MM.1S (cell line): ENCODE data around the gene MROH2A.

ENCODE experiments used
- DNase-seq: peaks from one replicate; pipeline ENCODE4 v3.0.0-alpha.2; 2015
- H2AFZ ChIP-seq: fragments of 300-600 bp; sonication (generic); 2 replicates; pipeline ENCODE4 v1.6.0; 2016; ENCODE audit warnings: antibody characterized with exemption, low read length
- H3F3A ChIP-seq: fragments of 300-600 bp; sonication (generic); 2 replicates; pipeline ENCODE4 v1.6.1; 2016; ENCODE audit warnings: mild to moderate bottlenecking, antibody characterized with exemption, low read length, moderate library complexity, mixed read lengths; ENCODE audit not compliant: insufficient read depth
- H3K27ac ChIP-seq: fragments of 300-600 bp; sonication (generic); 2 replicates; pipeline ENCODE4 v1.5.1; 2016; ENCODE audit warnings: mild to moderate bottlenecking, low read length
- H3K27me3 ChIP-seq: fragments of 300-600 bp; sonication (generic); replicated peaks from 2 replicates; pipeline ENCODE4 v1.6.0; 2016; ENCODE audit warnings: low read length; ENCODE audit not compliant: insufficient read depth
- H3K36me3 ChIP-seq: fragments of 300-600 bp; sonication (generic); replicated peaks from 2 replicates; pipeline ENCODE4 v1.6.1; 2016; ENCODE audit warnings: mild to moderate bottlenecking, low read length, mixed read lengths; ENCODE audit not compliant: insufficient read depth
- H3K4me1 ChIP-seq: fragments of 300-600 bp; sonication (generic); 2 replicates; pipeline ENCODE4 v1.6.1; 2016; ENCODE audit warnings: low read length, mixed read lengths
- H3K4me2 ChIP-seq: fragments of 300-600 bp; sonication (generic); 2 replicates; pipeline ENCODE4 v1.6.0; 2016; ENCODE audit warnings: low read depth, low read length
- H3K4me3 ChIP-seq: fragments of 300-600 bp; sonication (generic); 2 replicates; pipeline ENCODE4 v1.5.1; 2016; ENCODE audit warnings: low read length, mixed read lengths
- H3K79me2 ChIP-seq: fragments of 300-600 bp; sonication (generic); 2 replicates; pipeline ENCODE4 v1.6.1; 2016; ENCODE audit warnings: mixed run types, low read length, mixed read lengths
- H3K9ac ChIP-seq: fragments of 300-600 bp; sonication (generic); 2 replicates; pipeline ENCODE4 v1.6.1; 2016; ENCODE audit warnings: low read length, mixed read lengths
- H3K9me2 ChIP-seq: fragments of 300-600 bp; sonication (generic); replicated peaks from 2 replicates; pipeline ENCODE4 v1.6.1; 2016; ENCODE audit warnings: mild to moderate bottlenecking, low read length, mixed read lengths; ENCODE audit not compliant: insufficient read depth
- H3K9me3 ChIP-seq: fragments of 300-600 bp; sonication (generic); replicated peaks from 2 replicates; pipeline ENCODE4 v1.6.1; 2016; ENCODE audit warnings: mild to moderate bottlenecking, low read length, mixed read lengths; ENCODE audit not compliant: insufficient read depth
- H4K20me1 ChIP-seq: fragments of 300-600 bp; sonication (generic); 2 replicates; pipeline ENCODE4 v1.6.1; 2016; ENCODE audit warnings: mild to moderate bottlenecking, low read length, moderate library complexity, mixed read lengths; ENCODE audit not compliant: insufficient read depth
- CTCF ChIP-seq: fragments of 300-600 bp; sonication (generic); IDR thresholded peaks from 2 replicates; pipeline ENCODE4 v1.5.1; 2016; ENCODE audit warnings: antibody characterized with exemption, low read length, mixed read lengths
- EZH2 ChIP-seq: fragments of 300-600 bp; sonication (generic); optimal IDR thresholded peaks from 2 replicates; pipeline ENCODE3; 2017; ENCODE audit warnings: low read depth, mild to moderate bottlenecking, antibody characterized with exemption, low read length, mixed read lengths
- EZH2phosphoT487 ChIP-seq: fragments of 300-600 bp; sonication (generic); IDR thresholded peaks from 2 replicates; pipeline ENCODE4 v1.6.1; 2018; ENCODE audit warnings: antibody characterized with exemption, low read length

MROH2A gene

GRCh38 chr2:233857511-233858141 is 79.5 kb downstream of the MROH2A start:
- TF ChIP-seq EZH2 (no peak), EZH2phosphoT487 (no peak), CTCF (peak; percentile 74)
- Histone ChIP-seq H3F3A (no peaks in the 10 kb centered on the region), H3K36me3 (0 out of 2 replicates have a peak, but pooled peaks cover 2% of the 10 kb centered on the region), H3K27ac (no peak overlapping the region), H3K27me3 (no peaks in the 10 kb centered on the region), H2AFZ (no peak overlapping the region), H3K4me1 (no peaks in the 10 kb centered on the region), H3K4me2 (no peak overlapping the region), H3K79me2 (peaks cover 18% of the 10 kb centered on the region), H3K9me3 (no peaks in the 10 kb centered on the region), H4K20me1 (no peaks in the 10 kb centered on the region), H3K9ac (no peak overlapping the region), H3K4me3 (no peak overlapping the region), H3K9me2 (no peaks in the 10 kb centered on the region)
- peak; percentile 43 for DNase-seq

GRCh38 chr2:233858331-233858730 is 80.2 kb downstream of the MROH2A start:
- H3K79me2 ChIP-seq: peaks cover 11% of the 10 kb centered on the region
- no peaks in the 10 kb centered on the region for H3K27me3 ChIP-seq
- no peaks in the 10 kb centered on the region for H4K20me1 ChIP-seq
- no peak overlapping the region for H3K4me2 ChIP-seq
- no peak overlapping the region for H3K4me3 ChIP-seq
- no peak for DNase-seq
- H3F3A ChIP-seq: no peaks in the 10 kb centered on the region
- no peak overlapping the region for H2AFZ ChIP-seq
- H3K9me2 ChIP-seq: no peaks in the 10 kb centered on the region
- H3K27ac ChIP-seq: no peak overlapping the region
- no peak overlapping the region for H3K9ac ChIP-seq
- H3K9me3 ChIP-seq: no peaks in the 10 kb centered on the region
- no peaks in the 10 kb centered on the region for H3K36me3 ChIP-seq
- H3K4me1 ChIP-seq: no peaks in the 10 kb centered on the region
- no peak for TF ChIP-seq CTCF
- no peak for TF ChIP-seq EZH2phosphoT487
- TF ChIP-seq EZH2: no peak

GRCh38 chr2:233862261-233862768 is 84.2 kb downstream of the MROH2A start:
- H3K9ac ChIP-seq: no peak overlapping the region
- no peaks in the 10 kb centered on the region for H3K79me2 ChIP-seq
- no peaks in the 10 kb centered on the region for H3K9me2 ChIP-seq
- no peaks in the 10 kb centered on the region for H3F3A ChIP-seq
- H3K4me1 ChIP-seq: no peaks in the 10 kb centered on the region
- no peak overlapping the region for H3K27ac ChIP-seq
- H3K9me3 ChIP-seq: no peaks in the 10 kb centered on the region
- no peaks in the 10 kb centered on the region for H4K20me1 ChIP-seq
- TF ChIP-seq CTCF: no peak
- no peak for TF ChIP-seq EZH2phosphoT487
- TF ChIP-seq EZH2: no peak
- no peaks in the 10 kb centered on the region for H3K36me3 ChIP-seq
- H3K4me3 ChIP-seq: no peak overlapping the region
- H3K27me3 ChIP-seq: no peaks in the 10 kb centered on the region
- H3K4me2 ChIP-seq: no peak overlapping the region
- no peak for DNase-seq
- no peak overlapping the region for H2AFZ ChIP-seq
